M059J (cell line): Measurements from ENCODE around the gene CDKN1C. TPM values are rescaled to one million over a fixed set of nuclear protein-coding genes. Genes with fewer than 3 reads are reported as not detected.

Experiments used
- total RNA-seq: library from RNA; depleted of rRNA; stranded (reverse); fragments of >200 nt; shearing (Covaris generic); gene quantifications from 2 replicates; pipeline ENCODE4 v1.2.3, GENCODE V29; 2014; rRNA removed

Gene CDKN1C
- total RNA-seq, 1 experiment from 2014 or later = 4.4 TPM

Other genes with a start within 250 kb of the CDKN1C start
- 0.32 and 0.47 TPM in 2 replicates for gene KCNQ1OT1, start 185.8 kb downstream of the CDKN1C start, total RNA-seq
- gene PHLDA2, start 43.6 kb upstream of the CDKN1C start, total RNA-seq = 9.1 and 18.9 TPM in 2 replicates
- gene NAP1L4, start 106.6 kb upstream of the CDKN1C start, total RNA-seq = 91.7 and 120 TPM in 2 replicates
- gene CARS1, start 171.6 kb upstream of the CDKN1C start, total RNA-seq = 36.9 and 58.8 TPM in 2 replicates